ENCODE data around the gene TSTD2.

The TSTD2 gene

DNA sequence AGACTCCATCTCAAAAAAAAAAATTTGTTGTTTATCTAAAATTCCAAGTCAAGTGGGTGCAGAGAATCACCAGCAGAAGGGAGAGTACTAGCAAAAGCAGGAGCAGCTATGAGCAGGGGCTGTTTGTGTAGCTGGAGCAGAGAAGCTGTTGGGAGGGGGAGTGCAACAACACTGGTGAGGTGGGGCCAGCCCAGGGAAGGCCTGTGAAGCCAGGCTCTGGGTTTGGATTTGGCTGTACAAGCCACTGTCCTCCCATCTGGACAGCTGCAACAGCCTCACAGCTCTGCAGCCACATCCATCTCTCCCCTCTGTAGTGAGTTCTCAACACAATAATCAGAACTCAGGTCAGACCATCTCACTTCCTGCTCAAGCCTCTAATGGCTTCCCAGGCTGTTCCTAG lies 72.3 kb downstream of the TSTD2 start:
- no peak for DNase-seq

GRCh38 chr9:97560154-97560553 lies 73.0 kb downstream of the TSTD2 start:
- no peak for DNase-seq

DNA sequence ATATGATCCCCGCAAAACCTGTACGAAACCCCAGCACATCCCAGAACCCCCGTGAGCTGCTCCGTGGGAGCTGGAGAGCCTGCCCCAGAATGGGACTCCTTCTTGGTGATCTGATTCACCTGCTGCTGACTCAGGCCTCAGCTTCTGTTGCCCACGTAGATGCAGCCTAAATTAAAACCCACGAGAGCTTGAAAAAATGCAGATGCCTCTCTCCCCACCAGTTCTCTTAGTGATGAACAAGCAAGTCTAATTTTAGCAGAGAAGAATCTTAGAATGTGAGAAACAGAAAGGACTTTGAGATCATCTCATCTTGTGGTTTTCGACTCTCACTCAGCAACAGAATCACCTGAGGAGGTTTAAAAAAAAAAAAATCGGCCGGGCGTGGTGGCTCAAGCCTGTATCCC lies 74.1 kb downstream of the TSTD2 start:
- DNase-seq = no peak

- no peak for DNase-seq
These were observed 74.5 kb downstream of the TSTD2 start for GRCh38 chr9:97558701-97559101.

- DNase-seq = no peak
These were observed 75.5 kb downstream of the TSTD2 start for GRCh38 chr9:97557606-97558095.

GRCh38 chr9:97556721-97557605 lies 76.2 kb downstream of the TSTD2 start:
- no peak for DNase-seq

GRCh38 chr9:97556036-97556720 lies 77.0 kb downstream of the TSTD2 start:
- no peak for DNase-seq

DNA sequence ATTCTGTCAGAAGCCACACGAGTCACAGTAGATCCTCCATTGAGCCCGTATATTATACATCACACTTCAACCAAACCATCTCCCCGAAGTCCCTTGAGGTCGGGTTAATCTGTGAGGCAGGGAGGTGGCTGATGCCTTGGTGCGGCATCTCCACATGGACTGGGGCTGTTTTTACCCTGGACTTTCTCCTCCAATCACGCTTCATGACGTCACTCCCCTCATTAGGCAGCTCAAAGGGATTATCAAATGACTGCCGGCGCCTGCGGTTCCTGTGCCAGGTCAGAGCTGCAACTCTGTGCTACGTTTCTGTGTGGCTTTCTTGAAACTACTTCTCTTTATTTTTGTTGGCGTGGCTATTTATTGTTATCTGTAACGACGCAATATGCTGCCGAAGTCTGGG lies 78.0 kb downstream of the TSTD2 start:
- no peak for DNase-seq

DNA sequence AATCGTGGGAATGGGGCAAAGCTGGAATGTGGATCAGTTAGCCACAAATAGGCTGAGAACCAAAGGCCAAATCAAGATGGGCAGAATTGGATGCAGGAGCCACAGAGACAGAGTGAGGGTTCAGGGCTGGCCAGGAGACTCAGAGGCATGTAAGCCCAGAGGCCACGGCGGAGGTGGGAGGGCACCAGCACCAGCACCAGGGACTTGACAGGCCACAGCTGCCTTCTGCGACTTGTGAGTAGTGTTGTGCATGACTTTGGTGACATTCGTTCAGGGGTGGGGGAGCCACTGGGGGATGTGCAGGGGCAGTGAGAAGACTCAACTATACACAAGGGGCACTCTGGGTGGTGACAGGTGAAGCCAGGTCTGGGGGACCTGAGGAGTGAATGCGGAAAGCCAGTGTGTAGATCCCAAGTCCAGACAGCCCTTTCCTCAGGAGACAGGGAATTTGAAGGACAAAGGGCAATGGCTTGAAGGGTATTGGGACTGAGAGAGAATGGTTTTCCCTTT lies 78.5 kb downstream of the TSTD2 start:
- DNase-seq = no peak

GRCh38 chr9:97553841-97554240 lies 79.3 kb downstream of the TSTD2 start:
- no peak for DNase-seq

DNA sequence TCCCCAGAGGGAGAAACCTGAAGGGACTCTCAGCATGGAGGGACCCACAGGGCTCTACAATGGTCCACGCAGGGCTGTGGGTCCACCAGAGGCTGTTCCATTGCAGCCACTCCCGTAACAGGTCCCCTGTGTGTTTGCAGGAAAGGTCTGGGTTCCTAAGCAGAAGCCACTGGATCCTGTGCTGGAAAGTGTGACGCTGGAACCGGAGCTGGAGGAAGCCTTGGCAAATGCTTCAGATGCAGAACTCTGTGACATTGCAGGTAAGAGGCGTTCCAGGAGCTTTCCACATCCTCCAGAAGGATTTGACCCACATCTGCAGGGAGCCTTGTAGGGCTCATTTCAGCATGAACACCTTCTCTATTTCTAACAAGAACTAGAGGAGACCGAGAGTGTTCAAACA lies 80.0 kb downstream of the TSTD2 start:
- DNase-seq = no peak

DNA sequence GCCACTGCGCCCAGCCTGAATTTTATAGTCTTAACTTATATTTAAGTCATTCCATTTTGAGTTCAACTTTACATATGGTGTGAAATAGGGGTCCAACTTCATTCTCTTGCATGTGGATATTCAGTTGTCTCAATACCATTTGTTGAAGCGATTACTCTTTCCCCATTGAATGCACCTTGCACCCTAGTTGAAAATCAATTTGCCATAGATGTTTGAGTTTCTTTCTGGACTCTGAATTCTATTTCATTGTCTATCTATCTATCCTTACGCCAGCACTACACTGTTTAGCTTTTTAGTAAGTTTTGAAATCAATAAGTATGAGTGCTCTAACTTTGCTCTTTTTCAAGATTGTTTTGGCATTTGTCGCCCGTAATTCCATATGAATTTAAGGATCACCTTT lies 81.9 kb downstream of the TSTD2 start:
- DNase-seq = no peak

GRCh38 chr9:97550386-97550785 lies 82.8 kb downstream of the TSTD2 start:
- DNase-seq = no peak
